ENCODE measurements around the gene MAPK14.

- TF ChIP-seq, protein P1, sequence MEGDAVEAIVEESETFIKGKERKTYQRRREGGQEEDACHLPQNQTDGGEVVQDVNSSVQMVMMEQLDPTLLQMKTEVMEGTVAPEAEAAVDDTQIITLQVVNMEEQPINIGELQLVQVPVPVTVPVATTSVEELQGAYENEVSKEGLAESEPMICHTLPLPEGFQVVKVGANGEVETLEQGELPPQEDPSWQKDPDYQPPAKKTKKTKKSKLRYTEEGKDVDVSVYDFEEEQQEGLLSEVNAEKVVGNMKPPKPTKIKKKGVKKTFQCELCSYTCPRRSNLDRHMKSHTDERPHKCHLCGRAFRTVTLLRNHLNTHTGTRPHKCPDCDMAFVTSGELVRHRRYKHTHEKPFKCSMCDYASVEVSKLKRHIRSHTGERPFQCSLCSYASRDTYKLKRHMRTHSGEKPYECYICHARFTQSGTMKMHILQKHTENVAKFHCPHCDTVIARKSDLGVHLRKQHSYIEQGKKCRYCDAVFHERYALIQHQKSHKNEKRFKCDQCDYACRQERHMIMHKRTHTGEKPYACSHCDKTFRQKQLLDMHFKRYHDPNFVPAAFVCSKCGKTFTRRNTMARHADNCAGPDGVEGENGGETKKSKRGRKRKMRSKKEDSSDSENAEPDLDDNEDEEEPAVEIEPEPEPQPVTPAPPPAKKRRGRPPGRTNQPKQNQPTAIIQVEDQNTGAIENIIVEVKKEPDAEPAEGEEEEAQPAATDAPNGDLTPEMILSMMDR (IDR thresholded peaks at IDR 0.05; ENCODE audit: low read depth, low read length, missing input control), result no peak
- TF ChIP-seq REST (IDR thresholded peaks at IDR 0.05) (no peak), GABPA (IDR thresholded peaks at IDR 0.05 in 1 of 2, conservative IDR thresholded peaks at IDR 0.05 in 1 of 2) (no peak)
These were observed 6.8 kb downstream of the MAPK14 start for GRCh38 chr6:36034441-36034840.
